Measurements from ENCODE around the gene SETD2. TPM values are rescaled to one million over a fixed set of nuclear protein-coding genes. Genes with fewer than 3 reads are reported as not detected.
A peak's percentile ranks its signal among the peaks of the same experiment; 100 is the strongest.

SETD2 gene
- total RNA-seq, 4 donors from 2014 or later, result 35.7 to 48.5 (median 40.4) TPM

- no peaks in the 10 kb centered on the region for H3K27me3 ChIP-seq
- peak overlapping the region in 1 of 4 donors; percentile 11 for H3K4me3 ChIP-seq
- intact Hi-C loops (cut with DNase I; ENCODE audit: low total_unique reads), result no loop called here
- DNase-seq (no peak), ATAC-seq (peak in 1 of 2 donors; percentile 10)
- H3K36me3 ChIP-seq, result no peaks in the 10 kb centered on the region
- in situ Hi-C loops (cut with MboI; ENCODE audit: low sequenced_read_pairs in 4 of 4), result no loop called here
- peak overlapping the region; percentile 61 to 80 (median 72) for H3K27ac ChIP-seq
- H3K4me1 ChIP-seq, result peaks cover 81% of the 10 kb centered on the region in 2 donors
- no peaks in the 10 kb centered on the region for H3K9me3 ChIP-seq
- TF ChIP-seq CTCF (IDR thresholded peaks at IDR 0.05 in 4 of 5, conservative IDR thresholded peaks at IDR 0.05 in 1 of 5) (no peak), POLR2A (IDR thresholded peaks at IDR 0.05) (no peak)
These were observed 192.8 kb downstream of the SETD2 start for GRCh38 chr3:46971151-46971550.

GRCh38 chr3:46970391-46971091 lies 193.4 kb downstream of the SETD2 start:
- ATAC-seq (peak; percentile 85 to 86), DNase-seq (peak; percentile 40 to 68)
- Histone ChIP-seq H3K9me3 (no peaks in the 10 kb centered on the region), H3K36me3 (no peaks in the 10 kb centered on the region), H3K4me1 (peaks cover 77 to 85% of the 10 kb centered on the region in 2 donors), H3K27ac (peak overlapping the region; percentile 61 to 80 (median 72)), H3K4me3 (no peak overlapping the region), H3K27me3 (no peaks in the 10 kb centered on the region)
- intact Hi-C loops (cut with DNase I; ENCODE audit: low total_unique reads) (no loop called here), in situ Hi-C loops (cut with MboI; ENCODE audit: low sequenced_read_pairs in 4 of 4) (no loop called here)
- no peak for TF ChIP-seq CTCF (IDR thresholded peaks at IDR 0.05 in 4 of 5, conservative IDR thresholded peaks at IDR 0.05 in 1 of 5)
- TF ChIP-seq POLR2A (IDR thresholded peaks at IDR 0.05), result no peak

GRCh38 chr3:46968783-46969428 lies 195.0 kb downstream of the SETD2 start:
- intact Hi-C loops (cut with DNase I; ENCODE audit: low total_unique reads), result no loop called here
- ATAC-seq, result no peak

DNA sequence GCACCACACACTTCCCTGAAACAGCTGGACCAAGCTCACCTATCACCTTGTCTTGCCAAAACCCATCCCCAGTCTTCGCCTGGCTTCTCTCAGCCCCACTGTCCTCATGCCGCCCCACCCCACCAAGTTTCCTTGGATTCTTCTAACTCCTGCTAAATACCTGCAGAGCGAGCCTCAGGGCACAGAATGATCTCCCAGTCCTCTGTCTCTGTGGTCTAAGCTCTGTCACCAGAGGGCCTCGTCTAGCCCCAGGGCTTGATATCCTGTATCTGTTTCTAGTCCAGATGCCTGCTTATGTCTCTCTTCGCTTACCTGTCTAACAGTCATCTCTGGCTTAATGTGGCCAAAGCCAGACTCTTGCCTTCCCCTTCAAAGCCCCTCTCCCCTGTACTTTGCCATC lies 197.1 kb downstream of the SETD2 start:
- peaks cover 73 to 79% of the 10 kb centered on the region in 2 donors for H3K4me1 ChIP-seq
- in situ Hi-C loops (cut with MboI; ENCODE audit: low sequenced_read_pairs in 4 of 4) (no loop called here), intact Hi-C loops (cut with DNase I; ENCODE audit: low total_unique reads) (no loop called here)
- H3K4me3 ChIP-seq, result no peak overlapping the region
- peak overlapping the region; percentile 18 to 56 (median 37) for H3K27ac ChIP-seq
- DNase-seq (no peak), ATAC-seq (no peak)
- H3K36me3 ChIP-seq, result no peaks in the 10 kb centered on the region
- no peak for TF ChIP-seq CTCF (IDR thresholded peaks at IDR 0.05 in 4 of 5, conservative IDR thresholded peaks at IDR 0.05 in 1 of 5)
- no peak for TF ChIP-seq POLR2A (IDR thresholded peaks at IDR 0.05)
- H3K9me3 ChIP-seq, result no peaks in the 10 kb centered on the region
- H3K27me3 ChIP-seq, result no peaks in the 10 kb centered on the region

More at GRCh38 chr3:46968783-46969428, 195.0 kb downstream of the SETD2 start:
- in situ Hi-C loops (cut with MboI; ENCODE audit: low sequenced_read_pairs in 4 of 4), result no loop called here
- H3K9me3 ChIP-seq, result no peaks in the 10 kb centered on the region
- H3K4me1 ChIP-seq, result peaks cover 67 to 76% of the 10 kb centered on the region in 2 donors
- H3K27ac ChIP-seq, result peak overlapping the region; percentile 61 to 80 (median 72)
- no peaks in the 10 kb centered on the region for H3K36me3 ChIP-seq
- DNase-seq, result no peak
- TF ChIP-seq POLR2A (IDR thresholded peaks at IDR 0.05) (no peak), CTCF (IDR thresholded peaks at IDR 0.05 in 4 of 5, conservative IDR thresholded peaks at IDR 0.05 in 1 of 5) (no peak)
- H3K27me3 ChIP-seq, result no peaks in the 10 kb centered on the region
- no peak overlapping the region for H3K4me3 ChIP-seq

Other genes starting within 250 kb of the SETD2 start
- gene CCDC12, start 187.4 kb downstream of the SETD2 start, total RNA-seq, result 10 to 100 TPM; 24.6 to 32.0 (median 29.0) TPM
- gene NBEAL2, start 184.4 kb downstream of the SETD2 start, total RNA-seq, result 1 to 10 TPM; 4.1 to 8.7 (median 7.5) TPM
- 10 to 100 TPM in 1 of 4 donors, 1 to 10 TPM in 3; 2.9 to 10.8 (median 8.0) TPM for gene KIF9, start 118.7 kb upstream of the SETD2 start, total RNA-seq
- gene KLHL18, start 118.8 kb upstream of the SETD2 start, total RNA-seq, result 10 to 100 TPM; 19.0 to 26.3 (median 22.4) TPM
- 10 to 100 TPM; 10.5 to 37.3 (median 23.7) TPM for gene PTPN23, start 216.9 kb upstream of the SETD2 start, total RNA-seq

Data from gastrocnemius medialis (tissue), 4 donors.